GM12892 (cell line): ENCODE measurements around the gene DHRSX.

Experiments used
- POLR2A ChIP-seq: IDR thresholded peaks from 2 replicates; pipeline ENCODE4 v1.6.1; 2011; ENCODE audit warnings: low read depth, low read length, control low read depth
- POLR2AphosphoS5 ChIP-seq: IDR thresholded peaks from 2 replicates; pipeline ENCODE4 v1.6.1; 2011; ENCODE audit warnings: low read depth, low read length, control low read depth
- TAF1 ChIP-seq: IDR thresholded peaks from 2 replicates; pipeline ENCODE4 v1.6.1; 2011; ENCODE audit warnings: low read depth, mild to moderate bottlenecking, control low read depth, low read length, borderline replicate concordance

- TF ChIP-seq POLR2A (no peak), TAF1 (no peak), POLR2AphosphoS5 (no peak)
These were observed 66.3 kb downstream of the DHRSX start for GRCh38 chrX:2434270-2435163.
